GM23338 (cell line): Measurements from ENCODE around the gene MYO1D. TPM values are rescaled to one million over a fixed set of nuclear protein-coding genes. Genes with fewer than 3 reads are reported as not detected.

Experiments
- ATAC-seq: fragments of 200-7000 bp; cut with Tn5 transposase; 3 replicates; pipeline ENCODE4 v1.9.1; 2020
- DNase-seq: peaks from one replicate; pipeline ENCODE4 v3.0.0-alpha.2; 2015; ENCODE audit warnings: low spot score
- H2AFZ ChIP-seq: fragments of 200-600 bp; sonication (generic); 2 replicates; pipeline ENCODE4 v1.8.0; 2016; ENCODE audit warnings: antibody characterized with exemption, mild to moderate bottlenecking, moderate library complexity
- H3F3A ChIP-seq: fragments of 200-600 bp; sonication (generic); replicated peaks from 2 replicates; pipeline ENCODE4 v1.8.0; 2017; ENCODE audit warnings: antibody characterized with exemption, mixed run types, low read depth
- H3K27ac ChIP-seq: fragments of 200-600 bp; sonication (generic); 2 replicates; pipeline ENCODE4 v1.6.1; 2016; ENCODE audit warnings: low read depth
- H3K27me3 ChIP-seq: fragments of 200-600 bp; sonication (generic); 2 replicates; pipeline ENCODE4 v1.8.0; 2016; ENCODE audit warnings: mild to moderate bottlenecking, mixed run types, moderate library complexity; ENCODE audit not compliant: insufficient read depth
- H3K36me3 ChIP-seq: fragments of 200-600 bp; sonication (generic); 2 replicates; pipeline ENCODE4 v1.8.0; 2016; ENCODE audit warnings: mild to moderate bottlenecking; ENCODE audit not compliant: insufficient read depth
- H3K4me1 ChIP-seq: fragments of 200-600 bp; sonication (generic); 2 replicates; pipeline ENCODE4 v1.8.0; 2016; ENCODE audit warnings: mild to moderate bottlenecking, moderate library complexity; ENCODE audit not compliant: insufficient read depth
- H3K4me2 ChIP-seq: fragments of 200-600 bp; sonication (generic); 2 replicates; pipeline ENCODE4 v1.7.1; 2017; ENCODE audit warnings: mixed run types
- H3K4me3 ChIP-seq: fragments of 200-600 bp; sonication (generic); 2 replicates; pipeline ENCODE4 v1.6.1; 2016; ENCODE audit warnings: mixed run types
- H3K79me2 ChIP-seq: fragments of 200-600 bp; sonication (generic); replicated peaks from 2 replicates; pipeline ENCODE4 v1.8.0; 2017; ENCODE audit warnings: mild to moderate bottlenecking; ENCODE audit not compliant: insufficient read depth
- H3K9me2 ChIP-seq: fragments of 200-600 bp; sonication (generic); 2 replicates; pipeline ENCODE4 v1.8.0; 2017; ENCODE audit not compliant: insufficient read depth
- H4K20me1 ChIP-seq: fragments of 200-600 bp; sonication (generic); replicated peaks from 2 replicates; pipeline ENCODE4 v1.8.0; 2017; ENCODE audit warnings: mild to moderate bottlenecking; ENCODE audit not compliant: insufficient read depth
- H3K27ac Mint-ChIP-seq: 2 replicates; pipeline ENCODE4 v1.8.0; 2020; ENCODE audit warnings: inconsistent platforms, mild to moderate bottlenecking, moderate library complexity, mixed read lengths
- H3K27me3 Mint-ChIP-seq: 3 replicates; pipeline ENCODE4 v1.8.0; 2022; ENCODE audit warnings: low read depth, mild to moderate bottlenecking, moderate library complexity, mixed read lengths, inconsistent platforms; ENCODE audit not compliant: insufficient read depth, poor library complexity
- H3K36me3 Mint-ChIP-seq: 3 replicates; pipeline ENCODE4 v1.8.0; 2021; ENCODE audit warnings: low read depth, mild to moderate bottlenecking, inconsistent platforms, moderate library complexity, mixed read lengths
- H3K4me1 Mint-ChIP-seq: 3 replicates; pipeline ENCODE4 v1.8.0; 2020; ENCODE audit warnings: mild to moderate bottlenecking, inconsistent platforms, mixed read lengths
- H3K4me3 Mint-ChIP-seq: 3 replicates; pipeline ENCODE4 v1.8.0; 2021; ENCODE audit warnings: moderate library complexity, mild to moderate bottlenecking, inconsistent platforms, mixed read lengths
- H3K9me3 Mint-ChIP-seq: 3 replicates; pipeline ENCODE4 v1.8.0; 2020; ENCODE audit warnings: moderate library complexity, mild to moderate bottlenecking, inconsistent platforms, mixed read lengths
- CREB1 ChIP-seq: fragments of 250-450 bp; sonication (Bioruptor Pico); IDR thresholded peaks from 2 replicates; pipeline ENCODE4 v1.5.0; 2020; ENCODE audit warnings: low read depth, mild to moderate bottlenecking, moderate library complexity
- EZH2 ChIP-seq: fragments of 200-600 bp; sonication (generic); IDR thresholded peaks from one replicate; pipeline ENCODE4 v1.8.0; 2017; ENCODE audit warnings: antibody characterized with exemption, mild to moderate bottlenecking, low read depth; ENCODE audit not compliant: unreplicated experiment
- EZH2phosphoT487 ChIP-seq: fragments of 200-600 bp; sonication (generic); IDR thresholded peaks from one replicate; pipeline ENCODE4 v1.8.1; 2018; ENCODE audit warnings: antibody characterized with exemption; ENCODE audit not compliant: unreplicated experiment
- JUNB ChIP-seq: IDR thresholded peaks from one replicate; pipeline ENCODE4 v1.6.1; 2016; ENCODE audit warnings: antibody characterized with exemption; ENCODE audit not compliant: unreplicated experiment
- NANOG ChIP-seq: IDR thresholded peaks from 2 replicates; pipeline ENCODE4 v1.6.1; 2016; ENCODE audit warnings: antibody characterized with exemption, borderline replicate concordance
- POLR2AphosphoS5 ChIP-seq: IDR thresholded peaks from 2 replicates; pipeline ENCODE4 v1.6.1; 2016; ENCODE audit warnings: antibody characterized with exemption, low read depth
- STAT1 ChIP-seq: IDR thresholded peaks from one replicate; pipeline ENCODE4 v1.6.1; 2016; ENCODE audit warnings: antibody characterized with exemption; ENCODE audit not compliant: unreplicated experiment
- ZNF114 ChIP-seq: fragments of 250-450 bp; sonication (Bioruptor Pico); IDR thresholded peaks from 2 replicates; pipeline ENCODE4 v1.5.0; 2020; ENCODE audit warnings: mild to moderate bottlenecking, moderate library complexity
- polyA plus RNA-seq: library from polyadenylated mRNA; unstranded; fragments of >200 nt; fragmentation: Nextera tagmentation; extraction: Ambion mirVana; gene quantifications from 2 replicates; pipeline ENCODE4 v1.2.1, GENCODE V29; 2016
- total RNA-seq: library from RNA; depleted of rRNA; stranded (reverse); fragments of >200 nt; shearing (Covaris generic); gene quantifications from 2 replicates; pipeline ENCODE4 v1.2.3, GENCODE V29; 2014
- TF ChIP-seq, protein P1 (sequence below): IDR thresholded peaks from one replicate; pipeline ENCODE4 v1.6.1; 2018; ENCODE audit warnings: antibody characterized with exemption; ENCODE audit not compliant: unreplicated experiment
- TF ChIP-seq, protein P2 (sequence below): IDR thresholded peaks from 2 replicates; pipeline ENCODE4 v1.6.1; 2016; ENCODE audit warnings: antibody characterized with exemption
- TF ChIP-seq, protein P3 (sequence below), 2 experiments: fragments of 200-600 bp in 1 of 2; sonication (generic) in 1 of 2; conservative IDR thresholded peaks; 2 replicates each; pipeline versions ENCODE4 v1.5.1 to v1.6.1; 2016 to 2017; ENCODE audit warnings: antibody characterized with exemption in 2 of 2, low read depth in 2 of 2, mild to moderate bottlenecking in 2 of 2, moderate library complexity in 1 of 2

The MYO1D gene
- total and polyA plus RNA-seq, 2 experiments from 2014 or later: 8.6 to 28.6 TPM

DNA sequence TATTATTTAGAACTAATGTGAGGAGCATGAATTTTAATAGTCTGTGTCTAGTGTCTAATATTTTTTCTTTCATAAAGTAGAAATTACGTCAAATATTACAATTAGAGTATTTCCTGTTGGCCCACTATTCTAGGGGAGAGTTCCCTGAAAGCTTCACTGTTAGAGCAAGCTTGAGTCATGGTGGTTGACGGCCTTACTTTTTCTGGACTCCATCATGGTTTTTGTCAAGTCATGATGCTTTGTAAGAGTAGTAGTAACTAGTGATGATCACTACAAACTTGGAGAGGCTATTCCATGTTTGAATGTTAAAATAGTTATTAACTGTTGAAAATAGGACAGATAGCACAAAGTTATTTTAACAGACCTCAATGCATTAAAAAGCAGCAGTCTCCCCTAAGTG, 431.0 kb downstream of the MYO1D start:
- TF ChIP-seq NANOG (no peak), ZNF114 (no peak), JUNB (no peak), EZH2phosphoT487 (no peak), CREB1 (CRISPR knock-in tag) (no peak)
- TF ChIP-seq, protein P1, sequence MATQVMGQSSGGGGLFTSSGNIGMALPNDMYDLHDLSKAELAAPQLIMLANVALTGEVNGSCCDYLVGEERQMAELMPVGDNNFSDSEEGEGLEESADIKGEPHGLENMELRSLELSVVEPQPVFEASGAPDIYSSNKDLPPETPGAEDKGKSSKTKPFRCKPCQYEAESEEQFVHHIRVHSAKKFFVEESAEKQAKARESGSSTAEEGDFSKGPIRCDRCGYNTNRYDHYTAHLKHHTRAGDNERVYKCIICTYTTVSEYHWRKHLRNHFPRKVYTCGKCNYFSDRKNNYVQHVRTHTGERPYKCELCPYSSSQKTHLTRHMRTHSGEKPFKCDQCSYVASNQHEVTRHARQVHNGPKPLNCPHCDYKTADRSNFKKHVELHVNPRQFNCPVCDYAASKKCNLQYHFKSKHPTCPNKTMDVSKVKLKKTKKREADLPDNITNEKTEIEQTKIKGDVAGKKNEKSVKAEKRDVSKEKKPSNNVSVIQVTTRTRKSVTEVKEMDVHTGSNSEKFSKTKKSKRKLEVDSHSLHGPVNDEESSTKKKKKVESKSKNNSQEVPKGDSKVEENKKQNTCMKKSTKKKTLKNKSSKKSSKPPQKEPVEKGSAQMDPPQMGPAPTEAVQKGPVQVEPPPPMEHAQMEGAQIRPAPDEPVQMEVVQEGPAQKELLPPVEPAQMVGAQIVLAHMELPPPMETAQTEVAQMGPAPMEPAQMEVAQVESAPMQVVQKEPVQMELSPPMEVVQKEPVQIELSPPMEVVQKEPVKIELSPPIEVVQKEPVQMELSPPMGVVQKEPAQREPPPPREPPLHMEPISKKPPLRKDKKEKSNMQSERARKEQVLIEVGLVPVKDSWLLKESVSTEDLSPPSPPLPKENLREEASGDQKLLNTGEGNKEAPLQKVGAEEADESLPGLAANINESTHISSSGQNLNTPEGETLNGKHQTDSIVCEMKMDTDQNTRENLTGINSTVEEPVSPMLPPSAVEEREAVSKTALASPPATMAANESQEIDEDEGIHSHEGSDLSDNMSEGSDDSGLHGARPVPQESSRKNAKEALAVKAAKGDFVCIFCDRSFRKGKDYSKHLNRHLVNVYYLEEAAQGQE: no peak
- Histone ChIP-seq H3K4me2 (peak overlapping the region; percentile 100), H2AFZ (no peak overlapping the region), H3K27ac (no peak overlapping the region; the same call in 1 of the 2 replicates), H3K36me3 (peaks cover 38% of the 10 kb centered on the region), H4K20me1 (peaks cover 38% of the 10 kb centered on the region), H3K4me3 (peak overlapping the region; percentile 100), H3F3A (no peaks in the 10 kb centered on the region), H3K9me2 (no peaks in the 10 kb centered on the region), H3K4me1 (peaks cover 12% of the 10 kb centered on the region), H3K27me3 (peaks cover 8% of the 10 kb centered on the region), H3K79me2 (peaks cover 66% of the 10 kb centered on the region)
- ATAC-seq (no peak), DNase-seq (no peak)
- H3K36me3 Mint-ChIP-seq: peaks cover 52% of the 10 kb centered on the region
- H3K27ac Mint-ChIP-seq: peak overlapping the region; percentile 16; the same call in 1 of the 2 replicates
- peaks cover 9% of the 10 kb centered on the region for H3K9me3 Mint-ChIP-seq
- H3K4me3 Mint-ChIP-seq: peak overlapping the region; percentile 91
- peaks cover 14% of the 10 kb centered on the region for H3K27me3 Mint-ChIP-seq
- peaks cover 16% of the 10 kb centered on the region for H3K4me1 Mint-ChIP-seq

DNA sequence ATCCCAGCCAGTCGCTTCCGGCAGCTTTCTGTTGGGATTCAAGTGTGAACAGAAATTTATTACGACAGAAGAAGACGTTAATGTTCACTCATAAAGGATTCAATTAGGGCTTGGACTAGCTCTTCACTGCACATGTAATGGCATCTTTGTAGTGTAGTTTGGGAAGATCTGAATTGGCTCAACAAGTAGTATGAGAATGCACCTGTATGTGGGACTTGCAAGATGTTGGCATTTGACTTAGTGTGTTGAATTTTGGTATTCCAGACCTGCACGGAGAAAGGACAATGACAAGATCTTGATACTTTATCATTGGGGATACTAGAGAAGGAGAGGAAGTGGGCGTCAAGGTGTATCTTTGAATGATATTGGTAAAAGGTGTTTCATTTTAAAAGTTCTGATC, 431.4 kb downstream of the MYO1D start:
- H3K27ac ChIP-seq: no peak overlapping the region
- peak overlapping the region; percentile 100 for H3K4me2 ChIP-seq
- H4K20me1 ChIP-seq: peaks cover 38% of the 10 kb centered on the region
- DNase-seq (no peak), ATAC-seq (no peak)
- no peak overlapping the region; the same call in 1 of the 2 replicates for H3K27ac Mint-ChIP-seq
- peaks cover 61% of the 10 kb centered on the region for H3K79me2 ChIP-seq
- peaks cover 34% of the 10 kb centered on the region for H3K36me3 ChIP-seq
- H3K27me3 ChIP-seq: peaks cover 8% of the 10 kb centered on the region
- peaks cover 9% of the 10 kb centered on the region for H3K9me3 Mint-ChIP-seq
- H3K4me3 Mint-ChIP-seq: peak overlapping the region; percentile 91
- TF ChIP-seq NANOG: no peak
- no peak for TF ChIP-seq EZH2phosphoT487
- no peak for TF ChIP-seq STAT1
- no peak for TF ChIP-seq JUNB
- TF ChIP-seq ZNF114: no peak
- no peak for TF ChIP-seq CREB1 (CRISPR knock-in tag)
- TF ChIP-seq, protein P2, sequence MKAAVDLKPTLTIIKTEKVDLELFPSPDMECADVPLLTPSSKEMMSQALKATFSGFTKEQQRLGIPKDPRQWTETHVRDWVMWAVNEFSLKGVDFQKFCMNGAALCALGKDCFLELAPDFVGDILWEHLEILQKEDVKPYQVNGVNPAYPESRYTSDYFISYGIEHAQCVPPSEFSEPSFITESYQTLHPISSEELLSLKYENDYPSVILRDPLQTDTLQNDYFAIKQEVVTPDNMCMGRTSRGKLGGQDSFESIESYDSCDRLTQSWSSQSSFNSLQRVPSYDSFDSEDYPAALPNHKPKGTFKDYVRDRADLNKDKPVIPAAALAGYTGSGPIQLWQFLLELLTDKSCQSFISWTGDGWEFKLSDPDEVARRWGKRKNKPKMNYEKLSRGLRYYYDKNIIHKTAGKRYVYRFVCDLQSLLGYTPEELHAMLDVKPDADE: no peak
- no peak for TF ChIP-seq EZH2
- TF ChIP-seq, protein P3, sequence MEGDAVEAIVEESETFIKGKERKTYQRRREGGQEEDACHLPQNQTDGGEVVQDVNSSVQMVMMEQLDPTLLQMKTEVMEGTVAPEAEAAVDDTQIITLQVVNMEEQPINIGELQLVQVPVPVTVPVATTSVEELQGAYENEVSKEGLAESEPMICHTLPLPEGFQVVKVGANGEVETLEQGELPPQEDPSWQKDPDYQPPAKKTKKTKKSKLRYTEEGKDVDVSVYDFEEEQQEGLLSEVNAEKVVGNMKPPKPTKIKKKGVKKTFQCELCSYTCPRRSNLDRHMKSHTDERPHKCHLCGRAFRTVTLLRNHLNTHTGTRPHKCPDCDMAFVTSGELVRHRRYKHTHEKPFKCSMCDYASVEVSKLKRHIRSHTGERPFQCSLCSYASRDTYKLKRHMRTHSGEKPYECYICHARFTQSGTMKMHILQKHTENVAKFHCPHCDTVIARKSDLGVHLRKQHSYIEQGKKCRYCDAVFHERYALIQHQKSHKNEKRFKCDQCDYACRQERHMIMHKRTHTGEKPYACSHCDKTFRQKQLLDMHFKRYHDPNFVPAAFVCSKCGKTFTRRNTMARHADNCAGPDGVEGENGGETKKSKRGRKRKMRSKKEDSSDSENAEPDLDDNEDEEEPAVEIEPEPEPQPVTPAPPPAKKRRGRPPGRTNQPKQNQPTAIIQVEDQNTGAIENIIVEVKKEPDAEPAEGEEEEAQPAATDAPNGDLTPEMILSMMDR (conservative IDR thresholded peaks at IDR 0.05; ENCODE audit: low read depth in 2 of 2): no peak
- TF ChIP-seq, protein P1: no peak
- TF ChIP-seq POLR2AphosphoS5: no peak
- peaks cover 16% of the 10 kb centered on the region for H3K4me1 Mint-ChIP-seq
- peaks cover 14% of the 10 kb centered on the region for H3K27me3 Mint-ChIP-seq
- H2AFZ ChIP-seq: 0 out of 2 replicates have a peak overlapping the region, but pooled peaks have one; percentile 92
- H3F3A ChIP-seq: no peaks in the 10 kb centered on the region
- H3K9me2 ChIP-seq: no peaks in the 10 kb centered on the region
- H3K36me3 Mint-ChIP-seq: peaks cover 48% of the 10 kb centered on the region
- H3K4me3 ChIP-seq: peak overlapping the region; percentile 100
- peaks cover 12% of the 10 kb centered on the region for H3K4me1 ChIP-seq
